ENCODE data around the gene MYBPH. TPM values are rescaled to one million over a fixed set of nuclear protein-coding genes. Genes with fewer than 3 reads are reported as not detected.
A peak's percentile ranks its signal among the peaks of the same experiment; 100 is the strongest.

Gene MYBPH
- polyA plus RNA-seq, 2 of the 4 experiments (the other 2 are of a cell fraction) = not detected

GRCh38 chr1:203128431-203128715 is 47.3 kb downstream of the MYBPH start (continued):
- TF ChIP-seq PBX3 (IDR thresholded peaks at IDR 0.05) = no peak

GRCh38 chr1:203127666-203128430 is 47.8 kb downstream of the MYBPH start, which contains the start of gene ADORA1:
TSS of gene ADORA1 (plus strand) at chr1:203127726. CDS start at chr1:203128842, 1,116 bp downstream.
- ChIA-PET CTCF (interaction anchor here (0.8 to 9.0 kb wide), 18 partner anchors 9 to 141 kb away, joined by 3 to 91 read pairs (median 5); partner anchors contain the start of gene MYBPH), POLR2A (interaction anchor here (1.2 kb wide), 1 partner anchor 120 kb away, joined by 3 read pairs; the partner anchor contains the start of gene TMEM183A)
- peak within 1 kb of the TSS; percentile 32 to 67; a peak in 4 of 6 replicates for H3K27ac ChIP-seq
- ATAC-seq (peak; percentile 88 to 93), FAIRE-seq (no peak), DNase-seq (ENCODE audit: low read depth in 1 of 2, low spot score in 1 of 2) (peak; percentile 43 to 55)
- peak within 1 kb of the TSS; percentile 41 for H3K4me3 ChIP-seq
- TF ChIP-seq KDM1A (IDR thresholded peaks at IDR 0.05; ENCODE audit: low read depth) = no peak
- no peak for TF ChIP-seq GATA3 (IDR thresholded peaks at IDR 0.05; ENCODE audit: borderline replicate concordance)
- TF ChIP-seq NR3C1 (IDR thresholded peaks at IDR 0.05) = no peak
- TF ChIP-seq USF2 (IDR thresholded peaks at IDR 0.05) = peak; percentile 33; the same call in 1 of the 2 replicates
- TF ChIP-seq POLR2AphosphoS2 (conservative IDR thresholded peaks at IDR 0.05; ENCODE audit: low read length) = no peak
- TF ChIP-seq MAX (IDR thresholded peaks at IDR 0.05) = peak; percentile 27; the same call in 1 of the 2 replicates
- TF ChIP-seq BHLHE40 (IDR thresholded peaks at IDR 0.05; ENCODE audit: low read depth, low read length) = no peak
- TF ChIP-seq E2F6 (IDR thresholded peaks at IDR 0.05; ENCODE audit: borderline replicate concordance, low read depth) = peak; percentile 48; the same call in 1 of the 2 replicates
- H3K9me3 ChIP-seq = no peaks in the 10 kb centered on the region
- H3K4me1 ChIP-seq = peaks cover 23% of the 10 kb centered on the region; the same call in 1 of the 3 replicates
- 0% methylated on average over 14 of the region's 51 CpGs for WGBS (ENCODE audit: missing lambda C conversion rate)
- peak within 1 kb of the TSS; percentile 92 for H3K4me2 ChIP-seq

GRCh38 chr1:203126866-203127665 is 48.6 kb downstream of the MYBPH start:
- TF ChIP-seq TFCP2L1 (CRISPR knock-in tag; IDR thresholded peaks at IDR 0.05) (no peak), ESRRA (IDR thresholded peaks at IDR 0.05; ENCODE audit: borderline replicate concordance, low read length) (no peak), SREBF2 (IDR thresholded peaks at IDR 0.05) (no peak), NFE2L2 (conservative IDR thresholded peaks at IDR 0.05; ENCODE audit: low read length) (no peak), NR3C1 (IDR thresholded peaks at IDR 0.05) (no peak), CHD4 (IDR thresholded peaks at IDR 0.05; ENCODE audit: borderline replicate concordance) (no peak), HMGXB4 (CRISPR knock-in tag; IDR thresholded peaks at IDR 0.05; ENCODE audit: borderline replicate concordance) (no peak)
- peaks cover 23% of the 10 kb centered on the region; the same call in 1 of the 3 replicates for H3K4me1 ChIP-seq
- CTCF ChIA-PET = interaction anchor here (0.8 to 9.0 kb wide), 20 partner anchors 8 to 146 kb away, joined by 3 to 91 read pairs (median 6); partner anchors contain the start of gene MYBPH
- peak in 1 of 2 experiments; percentile 37; a peak in 3 of 6 replicates for ATAC-seq
- 49% methylated on average over 12 of the region's 12 CpGs for WGBS (ENCODE audit: missing lambda C conversion rate)
- H3K4me2 ChIP-seq = peak overlapping the region; percentile 92
- no peak for DNase-seq (ENCODE audit: low read depth in 1 of 2, low spot score in 1 of 2)
- peak overlapping the region; percentile 41 for H3K4me3 ChIP-seq
- peak overlapping the region in 1 of 2 experiments; percentile 67; a peak in 3 of 6 replicates for H3K27ac ChIP-seq
- FAIRE-seq = no peak
- POLR2A ChIA-PET = interaction anchor here (1.2 kb wide), 1 partner anchor 120 kb away, joined by 3 read pairs; the partner anchor contains the start of gene TMEM183A
- H3K9me3 ChIP-seq = no peaks in the 10 kb centered on the region
